SK-N-SH (cell line): ENCODE data around the gene PGAP3. TPM values are rescaled to one million over a fixed set of nuclear protein-coding genes. Genes with fewer than 3 reads are reported as not detected.

Experiments used
- CTCF ChIA-PET: fragments of 300-600, 350-600 bp; formaldehyde crosslinking; extraction: SDS; loops from one replicate; lab custom pipeline; 2021; lab: Yijun Ruan, JAX
- POLR2A ChIA-PET: fragments of 350-600 bp; sonication (Branson Sonifier 250); formaldehyde crosslinking; extraction: SDS; loops from one replicate; lab custom pipeline; 2020; ENCODE audit warnings: antibody characterized with exemption, inconsistent platforms; lab: Yijun Ruan, JAX
- DNase-seq: peaks from one replicate; pipeline ENCODE4 v3.0.0; 2012
- H2AFZ ChIP-seq: fragments of 200-600 bp; sonication (generic); 2 replicates; pipeline ENCODE4 v1.8.1; 2016; ENCODE audit warnings: antibody characterized with exemption, mild to moderate bottlenecking, low read depth
- H3F3A ChIP-seq: fragments of 200-600 bp; sonication (generic); replicated peaks from 2 replicates; pipeline ENCODE3; 2016; ENCODE audit warnings: antibody characterized with exemption, mild to moderate bottlenecking; ENCODE audit not compliant: insufficient read depth
- H3K27ac ChIP-seq, 2 experiments: fragments of 200-500 bp in 1 of 2; fragments of 200-600 bp in 1 of 2; sonication (Bioruptor generic) in 1 of 2; sonication (generic), shearing (Covaris generic) in 1 of 2; 2 replicates each; pipeline versions ENCODE4 v1.5.1 to v1.6.1; 2014 to 2016; ENCODE audit warnings: low read depth in 2 of 2, inconsistent platforms in 1 of 2, low read length in 1 of 2, mild to moderate bottlenecking in 1 of 2, mixed read lengths in 1 of 2
- H3K27me3 ChIP-seq: fragments of 200-600 bp; sonication (generic), shearing (Covaris generic); 2 replicates; pipeline ENCODE4 v1.6.1; 2016; ENCODE audit warnings: mixed run types; ENCODE audit not compliant: insufficient read depth
- H3K36me3 ChIP-seq, 2 experiments: fragments of 200-500 bp in 1 of 2; fragments of 200-600 bp in 1 of 2; sonication (Bioruptor generic) in 1 of 2; sonication (generic) in 1 of 2; replicated peaks in 1 of 2; 2 replicates each; pipeline versions ENCODE3 to v1.5.1; 2014 to 2016; ENCODE audit warnings: low read length in 1 of 2, mild to moderate bottlenecking in 1 of 2; ENCODE audit not compliant: insufficient read depth in 2 of 2, control insufficient read depth in 1 of 2
- H3K4me1 ChIP-seq, 2 experiments: fragments of 200-500 bp in 1 of 2; fragments of 200-600 bp in 1 of 2; sonication (Bioruptor generic) in 1 of 2; sonication (generic), shearing (Covaris generic) in 1 of 2; 2 replicates each; pipeline versions ENCODE4 v1.5.1 to v1.6.1; 2014 to 2016; ENCODE audit warnings: low read depth in 1 of 2, low read length in 1 of 2, mixed run types in 1 of 2; ENCODE audit not compliant: insufficient read depth in 2 of 2, control insufficient read depth in 1 of 2
- H3K4me2 ChIP-seq: fragments of 200-600 bp; sonication (generic), shearing (Covaris generic); 2 replicates; pipeline ENCODE4 v1.6.1; 2017; ENCODE audit warnings: mixed run types
- H3K4me3 ChIP-seq, 2 experiments: fragments of 200-500 bp in 1 of 2; fragments of 200-600 bp in 1 of 2; sonication (Bioruptor generic) in 1 of 2; sonication (generic), shearing (Covaris generic) in 1 of 2; 2 replicates each; pipeline versions ENCODE4 v1.5.1 to v1.8.1; 2014 to 2016; ENCODE audit warnings: low read depth in 2 of 2, inconsistent platforms in 1 of 2, low read length in 1 of 2, mild to moderate bottlenecking in 1 of 2, mixed read lengths in 1 of 2, moderate library complexity in 1 of 2
- H3K79me2 ChIP-seq: fragments of 200-600 bp; sonication (generic); 2 replicates; pipeline ENCODE4 v1.8.1; 2017; ENCODE audit warnings: mild to moderate bottlenecking; ENCODE audit not compliant: insufficient read depth
- H3K9ac ChIP-seq: fragments of 200-600 bp; sonication (generic); 2 replicates; pipeline ENCODE4 v1.6.1; 2017; ENCODE audit warnings: mixed run types
- H3K9me2 ChIP-seq: fragments of 200-600 bp; sonication (generic); 2 replicates; pipeline ENCODE4 v1.6.1; 2017; ENCODE audit warnings: mixed run types
- H3K9me3 ChIP-seq: fragments of 200-600 bp; sonication (generic); 2 replicates; pipeline ENCODE4 v1.6.1; 2017; ENCODE audit warnings: mixed run types, mild to moderate bottlenecking, moderate library complexity
- H4K20me1 ChIP-seq: fragments of 200-600 bp; sonication (generic); 2 replicates; pipeline ENCODE4 v1.6.1; 2017; ENCODE audit warnings: mild to moderate bottlenecking, mixed run types; ENCODE audit not compliant: insufficient read depth
- ELF1 ChIP-seq: IDR thresholded peaks from 2 replicates; pipeline ENCODE4 v1.4.0; 2012
- EZH2phosphoT487 ChIP-seq: fragments of 200-600 bp; sonication (generic); IDR thresholded peaks from 2 replicates; pipeline ENCODE4 v1.6.1; 2017; ENCODE audit warnings: low read depth, mixed run types, mild to moderate bottlenecking, antibody characterized with exemption, moderate library complexity, borderline replicate concordance
- FOSL2 ChIP-seq: IDR thresholded peaks from 2 replicates; pipeline ENCODE4 v1.4.0; 2012; ENCODE audit warnings: low read depth, mild to moderate bottlenecking, moderate library complexity, borderline replicate concordance
- MXI1 ChIP-seq: IDR thresholded peaks from 2 replicates; pipeline ENCODE4 v1.6.1; 2012; ENCODE audit warnings: mild to moderate bottlenecking, low read depth, low read length, improper control_type of control experiment
- NRF1 ChIP-seq: IDR thresholded peaks from 2 replicates; pipeline ENCODE4 v1.6.1; 2012; ENCODE audit warnings: low read depth, mild to moderate bottlenecking, low read length
- RFX5 ChIP-seq: IDR thresholded peaks from 2 replicates; pipeline ENCODE4 v1.6.1; 2012; ENCODE audit warnings: mild to moderate bottlenecking, improper control_type of control experiment, low read length
- TAF1 ChIP-seq: IDR thresholded peaks from 2 replicates; pipeline ENCODE4 v1.6.1; 2012; ENCODE audit warnings: low read depth, mild to moderate bottlenecking, low read length, moderate library complexity, borderline replicate concordance
- TCF12 ChIP-seq: IDR thresholded peaks from 2 replicates; pipeline ENCODE4 v1.4.0; 2012
- TEAD4 ChIP-seq: IDR thresholded peaks from 2 replicates; pipeline ENCODE4 v1.4.0; 2012; ENCODE audit warnings: mild to moderate bottlenecking, borderline replicate concordance; ENCODE audit not compliant: insufficient read depth
- WGBS: methylation state at CpG from one replicate; pipeline ENCODE4 v1.1.6; 2017; ENCODE audit warnings: low lambda C conversion rate; 5-methylcytosine and 5-hydroxymethylcytosine counted together
- polyA plus RNA-seq, 3 experiments: library from polyadenylated mRNA; depleted of rRNA; stranded (reverse); fragments of >200 nt; gene quantifications; 2 replicates each; pipeline ENCODE4 v1.2.3, GENCODE V29; 2012
- TF ChIP-seq, protein P1 (sequence below): fragments of 200-600 bp; sonication (generic); IDR thresholded peaks from 2 replicates; pipeline ENCODE4 v1.6.1; 2017; ENCODE audit warnings: antibody characterized with exemption, mild to moderate bottlenecking, moderate library complexity
- TF ChIP-seq, protein P2 (sequence below): IDR thresholded peaks from 2 replicates; pipeline ENCODE4 v1.4.0; 2012; ENCODE audit warnings: low read depth, borderline replicate concordance
- TF ChIP-seq, protein P3 (sequence below): IDR thresholded peaks from 2 replicates; pipeline ENCODE4 v1.4.0; 2012; ENCODE audit warnings: low read depth

PGAP3 gene
- polyA plus RNA-seq, 1 of the 3 experiments (the other 2 are of a cell fraction) = 20.9 TPM

DNA sequence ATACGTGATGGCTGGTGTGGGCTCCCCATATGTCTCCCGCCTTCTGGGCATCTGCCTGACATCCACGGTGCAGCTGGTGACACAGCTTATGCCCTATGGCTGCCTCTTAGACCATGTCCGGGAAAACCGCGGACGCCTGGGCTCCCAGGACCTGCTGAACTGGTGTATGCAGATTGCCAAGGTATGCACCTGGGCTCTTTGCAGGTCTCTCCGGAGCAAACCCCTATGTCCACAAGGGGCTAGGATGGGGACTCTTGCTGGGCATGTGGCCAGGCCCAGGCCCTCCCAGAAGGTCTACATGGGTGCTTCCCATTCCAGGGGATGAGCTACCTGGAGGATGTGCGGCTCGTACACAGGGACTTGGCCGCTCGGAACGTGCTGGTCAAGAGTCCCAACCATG lies 36.9 kb upstream of the PGAP3 start:
- no peaks in the 10 kb centered on the region for H3K27me3 ChIP-seq
- no peak overlapping the region for H3K4me2 ChIP-seq
- no peak overlapping the region for H2AFZ ChIP-seq
- H3K9me2 ChIP-seq = no peaks in the 10 kb centered on the region
- H3F3A ChIP-seq = no peaks in the 10 kb centered on the region
- no peak for DNase-seq
- WGBS = 99% methylated on average over 8 of the region's 13 CpGs
- ChIA-PET CTCF (interaction anchor here (2.0 kb wide), 1 partner anchor 90 kb away, joined by 6 read pairs; no protein-coding TSS in a partner anchor), POLR2A (no interaction called here)
- H3K4me1 ChIP-seq = peaks cover 0 to 6% of the 10 kb centered on the region in 2 experiments; a peak in 1 of 4 replicates
- H3K4me3 ChIP-seq = no peak overlapping the region
- TF ChIP-seq EZH2phosphoT487 (no peak), TEAD4 (no peak), ELF1 (no peak), FOSL2 (no peak), RFX5 (no peak), NRF1 (no peak), TAF1 (no peak), TCF12 (no peak)
- TF ChIP-seq, protein P1, sequence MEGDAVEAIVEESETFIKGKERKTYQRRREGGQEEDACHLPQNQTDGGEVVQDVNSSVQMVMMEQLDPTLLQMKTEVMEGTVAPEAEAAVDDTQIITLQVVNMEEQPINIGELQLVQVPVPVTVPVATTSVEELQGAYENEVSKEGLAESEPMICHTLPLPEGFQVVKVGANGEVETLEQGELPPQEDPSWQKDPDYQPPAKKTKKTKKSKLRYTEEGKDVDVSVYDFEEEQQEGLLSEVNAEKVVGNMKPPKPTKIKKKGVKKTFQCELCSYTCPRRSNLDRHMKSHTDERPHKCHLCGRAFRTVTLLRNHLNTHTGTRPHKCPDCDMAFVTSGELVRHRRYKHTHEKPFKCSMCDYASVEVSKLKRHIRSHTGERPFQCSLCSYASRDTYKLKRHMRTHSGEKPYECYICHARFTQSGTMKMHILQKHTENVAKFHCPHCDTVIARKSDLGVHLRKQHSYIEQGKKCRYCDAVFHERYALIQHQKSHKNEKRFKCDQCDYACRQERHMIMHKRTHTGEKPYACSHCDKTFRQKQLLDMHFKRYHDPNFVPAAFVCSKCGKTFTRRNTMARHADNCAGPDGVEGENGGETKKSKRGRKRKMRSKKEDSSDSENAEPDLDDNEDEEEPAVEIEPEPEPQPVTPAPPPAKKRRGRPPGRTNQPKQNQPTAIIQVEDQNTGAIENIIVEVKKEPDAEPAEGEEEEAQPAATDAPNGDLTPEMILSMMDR = no peak
- TF ChIP-seq, protein P2, sequence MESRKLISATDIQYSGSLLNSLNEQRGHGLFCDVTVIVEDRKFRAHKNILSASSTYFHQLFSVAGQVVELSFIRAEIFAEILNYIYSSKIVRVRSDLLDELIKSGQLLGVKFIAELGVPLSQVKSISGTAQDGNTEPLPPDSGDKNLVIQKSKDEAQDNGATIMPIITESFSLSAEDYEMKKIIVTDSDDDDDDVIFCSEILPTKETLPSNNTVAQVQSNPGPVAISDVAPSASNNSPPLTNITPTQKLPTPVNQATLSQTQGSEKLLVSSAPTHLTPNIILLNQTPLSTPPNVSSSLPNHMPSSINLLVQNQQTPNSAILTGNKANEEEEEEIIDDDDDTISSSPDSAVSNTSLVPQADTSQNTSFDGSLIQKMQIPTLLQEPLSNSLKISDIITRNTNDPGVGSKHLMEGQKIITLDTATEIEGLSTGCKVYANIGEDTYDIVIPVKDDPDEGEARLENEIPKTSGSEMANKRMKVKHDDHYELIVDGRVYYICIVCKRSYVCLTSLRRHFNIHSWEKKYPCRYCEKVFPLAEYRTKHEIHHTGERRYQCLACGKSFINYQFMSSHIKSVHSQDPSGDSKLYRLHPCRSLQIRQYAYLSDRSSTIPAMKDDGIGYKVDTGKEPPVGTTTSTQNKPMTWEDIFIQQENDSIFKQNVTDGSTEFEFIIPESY = no peak
- H4K20me1 ChIP-seq = no peaks in the 10 kb centered on the region
- no peaks in the 10 kb centered on the region for H3K9me3 ChIP-seq
- H3K27ac ChIP-seq = no peak overlapping the region
- peaks cover 0 to 4% of the 10 kb centered on the region in 2 experiments for H3K36me3 ChIP-seq
- H3K79me2 ChIP-seq = no peaks in the 10 kb centered on the region; the same call in 1 of the 2 replicates
- no peak overlapping the region for H3K9ac ChIP-seq

DNA sequence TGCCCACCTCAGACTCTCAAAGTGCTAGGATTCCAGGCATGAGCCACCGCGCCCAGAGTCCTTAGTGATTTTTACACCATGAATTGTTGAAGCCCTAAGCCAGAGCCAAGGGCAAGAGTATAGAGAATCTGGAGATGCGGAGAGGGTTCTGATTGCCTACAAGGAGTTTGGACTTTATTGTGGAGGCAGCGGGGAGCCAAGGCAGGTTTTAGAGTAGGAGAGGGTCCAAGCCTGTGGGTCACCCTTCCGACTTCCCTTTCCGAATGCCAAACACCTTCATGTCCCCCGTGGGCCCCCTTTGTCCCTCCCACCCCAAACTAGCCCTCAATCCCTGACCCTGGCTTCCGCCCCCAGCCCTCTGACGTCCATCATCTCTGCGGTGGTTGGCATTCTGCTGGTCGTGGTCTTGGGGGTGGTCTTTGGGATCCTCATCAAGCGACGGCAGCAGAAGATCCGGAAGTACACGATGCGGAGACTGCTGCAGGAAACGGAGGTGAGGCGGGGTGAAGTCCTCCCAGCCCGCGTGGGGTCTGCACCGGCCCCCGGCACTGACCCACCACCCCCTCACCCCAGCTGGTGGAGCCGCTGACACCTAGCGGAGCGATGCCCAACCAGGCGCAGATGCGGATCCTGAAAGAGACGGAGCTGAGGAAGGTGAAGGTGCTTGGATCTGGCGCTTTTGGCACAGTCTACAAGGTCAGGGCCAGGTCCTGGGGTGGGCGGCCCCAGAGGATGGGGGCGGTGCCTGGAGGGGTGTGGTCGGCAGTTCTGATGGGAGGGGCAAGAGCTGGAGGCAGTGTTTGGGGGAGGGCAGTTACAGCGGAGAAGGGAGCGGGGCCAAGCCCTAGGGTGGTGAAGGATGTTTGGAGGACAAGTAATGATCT lies 35.4 kb upstream of the PGAP3 start:
- H3K4me2 ChIP-seq = no peak overlapping the region
- 84% methylated on average over 34 of the region's 34 CpGs for WGBS
- H3K27me3 ChIP-seq = no peaks in the 10 kb centered on the region
- H3K4me3 ChIP-seq = no peak overlapping the region
- POLR2A ChIA-PET = no interaction called here
- H3K4me1 ChIP-seq = no peaks in the 10 kb centered on the region
- no peak overlapping the region for H2AFZ ChIP-seq
- DNase-seq = no peak
- no peaks in the 10 kb centered on the region for H3K79me2 ChIP-seq
- H4K20me1 ChIP-seq = no peaks in the 10 kb centered on the region
- H3K9me3 ChIP-seq = no peaks in the 10 kb centered on the region
- CTCF ChIA-PET = interaction anchor here (1.7 kb wide), 1 partner anchor 51 kb away, joined by 3 read pairs; no protein-coding TSS in a partner anchor
- no peaks in the 10 kb centered on the region for H3K9me2 ChIP-seq
- peaks cover 0 to under 1% of the 10 kb centered on the region in 2 experiments for H3K36me3 ChIP-seq
- TF ChIP-seq TAF1 (no peak), TEAD4 (no peak), RFX5 (no peak), MXI1 (no peak), ELF1 (no peak)
- TF ChIP-seq, protein P2 = no peak
- TF ChIP-seq, protein P3, sequence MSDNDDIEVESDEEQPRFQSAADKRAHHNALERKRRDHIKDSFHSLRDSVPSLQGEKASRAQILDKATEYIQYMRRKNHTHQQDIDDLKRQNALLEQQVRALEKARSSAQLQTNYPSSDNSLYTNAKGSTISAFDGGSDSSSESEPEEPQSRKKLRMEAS = no peak
- no peaks in the 10 kb centered on the region for H3F3A ChIP-seq
- no peak overlapping the region for H3K9ac ChIP-seq
- no peak overlapping the region for H3K27ac ChIP-seq
